ENCODE data around the gene KLHL20.
"Not testable (repeated sequence)": the region's sequence is repeated elsewhere in the genome, so short reads cannot be mapped to it uniquely, and the experiment has no call there.

DNA sequence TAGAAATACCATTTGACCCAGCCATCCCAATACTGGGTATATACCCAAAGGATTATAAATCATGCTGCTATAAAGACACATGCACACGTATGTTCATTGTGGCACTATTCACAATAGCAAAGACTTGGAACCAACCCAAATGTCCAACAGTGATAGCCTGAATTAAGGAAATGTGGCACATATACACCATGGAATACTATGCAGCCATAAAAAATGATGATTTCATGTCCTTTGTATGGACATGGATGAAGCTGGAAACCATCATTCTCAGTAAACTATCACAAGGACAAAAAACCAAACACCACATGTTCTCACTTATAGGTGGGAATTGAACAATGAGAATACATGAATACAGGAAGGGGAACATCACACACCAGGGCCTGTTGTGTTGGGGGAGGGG, 16.6 kb downstream of the KLHL20 start:
- not testable (repeated sequence) for TF ChIP-seq CTCF (IDR thresholded peaks at IDR 0.05); EP300 (IDR thresholded peaks at IDR 0.05; ENCODE audit: low read depth)

All from transverse colon (tissue), 3 donors.